NCI-H1417 treated with DMSO at 0.1 percent for 48 hours (cell line): ENCODE measurements around the gene ABCB11.
"Not testable (repeated sequence)": the region's sequence is repeated elsewhere in the genome, so short reads cannot be mapped to it uniquely, and the experiment has no call there.

ENCODE experiments used
- DNase-seq: peaks from one replicate; lab custom pipeline; 2025; lab: John Stamatoyannopoulos, UW

The ABCB11 gene

GRCh38 chr2:168890006-168890782 is 140.9 kb downstream of the ABCB11 start, which contains the start of gene SPC25:
SPC25 (minus strand) TSS chr2:168890430; CDS start chr2:168889519, 911 bp downstream.
- DNase-seq = no peak

DNA sequence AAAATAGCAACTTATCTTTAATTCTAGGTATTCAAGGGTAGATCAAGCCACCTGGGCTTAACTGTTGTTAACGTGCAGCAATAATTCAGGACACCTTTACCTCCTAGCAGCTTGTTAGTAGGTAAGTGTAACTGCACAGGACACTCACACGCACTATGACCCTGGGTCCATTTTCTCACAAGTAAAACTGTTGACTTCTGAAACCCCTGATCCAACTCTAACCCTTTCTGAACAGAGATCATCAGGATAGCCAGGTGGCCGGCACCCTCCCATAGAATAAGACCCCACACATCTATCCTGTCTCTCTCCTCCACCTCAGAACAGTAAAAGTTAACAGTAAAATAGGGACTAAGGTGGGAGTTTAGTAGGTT is 141.5 kb downstream of the ABCB11 start:
- no peak for DNase-seq

- no peak for DNase-seq
Observed at GRCh38 chr2:168884975-168885374, 146.1 kb downstream of the ABCB11 start.

- not testable (repeated sequence) for DNase-seq
Observed at GRCh38 chr2:168882163-168882562, 149.0 kb downstream of the ABCB11 start.

GRCh38 chr2:168874368-168875054 is 156.6 kb downstream of the ABCB11 start:
- no peak for DNase-seq

DNA sequence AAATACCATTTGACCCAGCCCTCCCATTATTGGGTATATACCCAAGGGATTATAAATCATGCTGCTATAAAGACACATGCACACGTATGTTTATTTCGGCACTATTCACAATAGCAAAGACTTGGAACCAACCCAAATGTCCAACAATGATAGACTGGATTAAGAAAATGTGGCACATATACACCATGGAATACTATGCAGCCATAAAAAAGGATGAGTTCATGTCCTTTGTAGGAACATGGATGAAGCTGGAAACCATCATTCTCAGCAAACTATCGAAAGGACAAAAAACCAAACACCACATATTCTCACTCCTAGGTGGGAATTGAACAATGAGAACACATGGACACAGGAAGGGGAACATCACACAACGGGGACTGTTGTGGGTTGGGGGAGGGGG is 160.3 kb downstream of the ABCB11 start:
- DNase-seq = not testable (repeated sequence)
